ENCODE measurements around the gene ERC2.

Gene ERC2

GRCh38 chr3:55596212-55596611 lies 872.1 kb downstream of the ERC2 start:
- no peak for DNase-seq (ENCODE audit: low read depth, low spot score)

- DNase-seq (ENCODE audit: low read depth, low spot score): no peak
Observed at GRCh38 chr3:55595420-55595819, 872.8 kb downstream of the ERC2 start.

- no peak for DNase-seq (ENCODE audit: low read depth, low spot score)
Observed at GRCh38 chr3:55592572-55592971, 875.7 kb downstream of the ERC2 start.

- no peak for DNase-seq (ENCODE audit: low read depth, low spot score)
Observed at GRCh38 chr3:55591888-55592287, 876.4 kb downstream of the ERC2 start.

- DNase-seq (ENCODE audit: low read depth, low spot score): no peak
Observed at GRCh38 chr3:55588146-55588765, 880.0 kb downstream of the ERC2 start.

- DNase-seq (ENCODE audit: low read depth, low spot score): no peak
Observed at GRCh38 chr3:55585856-55586255, 882.4 kb downstream of the ERC2 start.

- no peak for DNase-seq (ENCODE audit: low read depth, low spot score)
Observed at GRCh38 chr3:55584716-55585368, 883.4 kb downstream of the ERC2 start.

GRCh38 chr3:55584030-55584429 lies 884.2 kb downstream of the ERC2 start:
- DNase-seq (ENCODE audit: low read depth, low spot score): no peak

GRCh38 chr3:55583475-55583874 lies 884.8 kb downstream of the ERC2 start:
- DNase-seq (ENCODE audit: low read depth, low spot score): no peak

GRCh38 chr3:55579496-55579895 lies 888.8 kb downstream of the ERC2 start:
- DNase-seq (ENCODE audit: low read depth, low spot score): no peak

- DNase-seq (ENCODE audit: low read depth, low spot score): no peak
Observed at GRCh38 chr3:55576621-55577388, 891.5 kb downstream of the ERC2 start.

GRCh38 chr3:55574671-55575070 lies 893.6 kb downstream of the ERC2 start:
- no peak for DNase-seq (ENCODE audit: low read depth, low spot score)

- DNase-seq (ENCODE audit: low read depth, low spot score): no peak
Observed at GRCh38 chr3:55572816-55573215, 895.5 kb downstream of the ERC2 start.

- peak; percentile 90 for DNase-seq (ENCODE audit: low read depth, low spot score)
Observed at GRCh38 chr3:55571913-55572312, 896.4 kb downstream of the ERC2 start.

- no peak for DNase-seq (ENCODE audit: low read depth, low spot score)
Observed at GRCh38 chr3:55571216-55571813, 897.0 kb downstream of the ERC2 start.

GRCh38 chr3:55570271-55570711 lies 898.0 kb downstream of the ERC2 start:
- no peak for DNase-seq (ENCODE audit: low read depth, low spot score)

- DNase-seq (ENCODE audit: low read depth, low spot score): no peak
Observed at GRCh38 chr3:55569033-55569599, 899.2 kb downstream of the ERC2 start.

- no peak for DNase-seq (ENCODE audit: low read depth, low spot score)
Observed at GRCh38 chr3:55567615-55568014, 900.7 kb downstream of the ERC2 start.

GRCh38 chr3:55567121-55567520 lies 901.1 kb downstream of the ERC2 start:
- no peak for DNase-seq (ENCODE audit: low read depth, low spot score)

- DNase-seq (ENCODE audit: low read depth, low spot score): no peak
Observed at GRCh38 chr3:55565521-55565920, 902.7 kb downstream of the ERC2 start.

- DNase-seq (ENCODE audit: low read depth, low spot score): no peak
Observed at GRCh38 chr3:55564726-55565125, 903.5 kb downstream of the ERC2 start.

- no peak for DNase-seq (ENCODE audit: low read depth, low spot score)
Observed at GRCh38 chr3:55562700-55563099, 905.6 kb downstream of the ERC2 start.
